Endothelial cell of umbilical vein (primary cell): Measurements from ENCODE around the gene LZIC.

ENCODE experiments used
- CTCF ChIP-seq, 2 donors: IDR thresholded peaks; 1 replicate in 1 of 2; 2 replicates in 1 of 2; pipeline ENCODE4 v1.5.1; 2011; ENCODE audit warnings: low read length in 2 of 2, mild to moderate bottlenecking in 2 of 2, moderate library complexity in 2 of 2, control low read depth in 1 of 2, inconsistent platforms in 1 of 2, low read depth in 1 of 2; ENCODE audit not compliant: insufficient read depth in 1 of 2; ENCODE audit errors: extremely low read depth in 1 of 2
- MYC ChIP-seq: IDR thresholded peaks from one replicate; pipeline ENCODE4 v1.6.1; 2011; ENCODE audit warnings: mild to moderate bottlenecking, low read depth, low read length
- POLR2A ChIP-seq: IDR thresholded peaks from 2 replicates; pipeline ENCODE4 v1.6.1; 2012; ENCODE audit warnings: low read depth, mild to moderate bottlenecking, control low read depth, low read length
- TF ChIP-seq, protein P1 (sequence below): IDR thresholded peaks from 2 replicates; pipeline ENCODE4 v1.6.1; 2011; ENCODE audit not compliant: insufficient read depth, insufficient read length

- TF ChIP-seq CTCF (IDR thresholded peaks at IDR 0.05; ENCODE audit: extremely low read depth in 1 of 2, insufficient read depth in 1 of 2, low read depth in 1 of 2, low read length in 2 of 2) (no peak), POLR2A (no peak), MYC (no peak)
- TF ChIP-seq, protein P1, sequence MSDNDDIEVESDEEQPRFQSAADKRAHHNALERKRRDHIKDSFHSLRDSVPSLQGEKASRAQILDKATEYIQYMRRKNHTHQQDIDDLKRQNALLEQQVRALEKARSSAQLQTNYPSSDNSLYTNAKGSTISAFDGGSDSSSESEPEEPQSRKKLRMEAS: no peak
These were observed 35.8 kb downstream of the LZIC start for GRCh38 chr1:9907441-9907840.
